Measurements from ENCODE around the gene TUSC2.
A peak's percentile ranks its signal among the peaks of the same experiment; 100 is the strongest.

TUSC2 gene

GRCh38 chr3:50303013-50303815 lies 24.8 kb downstream of the TUSC2 start, which contains the start of gene HYAL1:
TSS of gene HYAL1 (minus strand) at chr3:50303574. CDS start at chr3:50302956, 618 bp downstream.
- peaks cover 29% of the 10 kb centered on the region for H3K4me1 Mint-ChIP-seq
- peak; percentile 40 for DNase-seq

GRCh38 chr3:50302095-50303012 lies 25.7 kb downstream of the TUSC2 start:
- H3K27me3 Mint-ChIP-seq (ENCODE audit: low read depth, poor library complexity): peaks cover 5% of the 10 kb centered on the region
- TF ChIP-seq CTCF (IDR thresholded peaks at IDR 0.05): no peak
- H3K4me3 Mint-ChIP-seq: no peak overlapping the region
- no peak for DNase-seq
- H3K4me1 Mint-ChIP-seq: peaks cover 29% of the 10 kb centered on the region
- peaks cover 19% of the 10 kb centered on the region for H3K9me3 Mint-ChIP-seq
- H3K36me3 Mint-ChIP-seq (ENCODE audit: low read depth): peaks cover 11% of the 10 kb centered on the region
- no peak overlapping the region for H3K27ac Mint-ChIP-seq

More at GRCh38 chr3:50303013-50303815, 24.8 kb downstream of the TUSC2 start, which contains the start of gene HYAL1:
- H3K4me3 Mint-ChIP-seq: no peak within 1 kb of the TSS
- H3K27ac Mint-ChIP-seq: no peak within 1 kb of the TSS
- peaks cover 5% of the 10 kb centered on the region for H3K27me3 Mint-ChIP-seq (ENCODE audit: low read depth, poor library complexity)
- peaks cover 11% of the 10 kb centered on the region for H3K36me3 Mint-ChIP-seq (ENCODE audit: low read depth)
- H3K9me3 Mint-ChIP-seq: peaks cover 27% of the 10 kb centered on the region
- TF ChIP-seq CTCF (IDR thresholded peaks at IDR 0.05): no peak

GRCh38 chr3:50300681-50301254 lies 27.3 kb downstream of the TUSC2 start:
- peaks cover 2% of the 10 kb centered on the region for H3K36me3 Mint-ChIP-seq (ENCODE audit: low read depth)
- no peak for DNase-seq
- peaks cover 29% of the 10 kb centered on the region for H3K4me1 Mint-ChIP-seq
- H3K27ac Mint-ChIP-seq: no peak overlapping the region
- no peak for TF ChIP-seq CTCF (IDR thresholded peaks at IDR 0.05)
- peaks cover 3% of the 10 kb centered on the region for H3K9me3 Mint-ChIP-seq
- peak overlapping the region; percentile 96 for H3K4me3 Mint-ChIP-seq
- H3K27me3 Mint-ChIP-seq (ENCODE audit: low read depth, poor library complexity): peaks cover 5% of the 10 kb centered on the region

- Mint-ChIP-seq H3K36me3 (ENCODE audit: low read depth) (no peaks in the 10 kb centered on the region), H3K27me3 (ENCODE audit: low read depth, poor library complexity) (peaks cover 5% of the 10 kb centered on the region), H3K4me3 (peak overlapping the region; percentile 96), H3K4me1 (peaks cover 29% of the 10 kb centered on the region), H3K9me3 (no peaks in the 10 kb centered on the region), H3K27ac (peak overlapping the region; percentile 54)
- TF ChIP-seq CTCF (IDR thresholded peaks at IDR 0.05): no peak
- DNase-seq: no peak
Observed at GRCh38 chr3:50299929-50300680, 27.9 kb downstream of the TUSC2 start.

- H3K4me3 Mint-ChIP-seq: peak overlapping the region; percentile 96
- H3K27ac Mint-ChIP-seq: peak overlapping the region; percentile 95
- peaks cover 29% of the 10 kb centered on the region for H3K4me1 Mint-ChIP-seq
- H3K36me3 Mint-ChIP-seq (ENCODE audit: low read depth): no peaks in the 10 kb centered on the region
- H3K27me3 Mint-ChIP-seq (ENCODE audit: low read depth, poor library complexity): peaks cover 5% of the 10 kb centered on the region
- TF ChIP-seq CTCF (IDR thresholded peaks at IDR 0.05): no peak
- no peak for DNase-seq
- no peaks in the 10 kb centered on the region for H3K9me3 Mint-ChIP-seq
Observed at GRCh38 chr3:50299638-50299928, 28.4 kb downstream of the TUSC2 start.
